T-cell (primary cell): ENCODE results near the gene DPH2. TPM values are rescaled to one million over a fixed set of nuclear protein-coding genes. Genes with fewer than 3 reads are reported as not detected.

Experiments
- ATAC-seq, 4 experiments: fragments of 200-7000 bp in 3 of 4; fragments of 150-1000 bp in 1 of 4; cut with Tn5 transposase; replicated peaks in 1 of 4; 1 replicate in 3 of 4; 2 replicates in 1 of 4; pipeline ENCODE4 v1.10.0; 2021; ENCODE audit warnings: moderate library complexity in 3 of 4, mild to moderate bottlenecking in 2 of 4, moderate number of reproducible peaks in 1 of 4
- CTCF ChIA-PET, 2 donors: fragments of 300-600 bp; sonication (Branson Sonifier 250); formaldehyde crosslinking; loops; one replicate each; lab custom pipeline; 2022; ENCODE audit warnings: antibody characterized with exemption in 2 of 2; lab: Charles Lee
- POLR2A ChIA-PET, 2 donors: fragments of 300-600 bp; sonication (Branson Sonifier 250); formaldehyde crosslinking; loops; one replicate each; lab custom pipeline; 2022; ENCODE audit warnings: antibody characterized with exemption in 2 of 2; lab: Charles Lee
- DNase-seq, 35 experiments: peaks; one replicate each; pipeline versions ENCODE4 v3.0.0 to v3.0.0-alpha.2; 2013 to 2023
- H3K27ac ChIP-seq: one replicate; pipeline ENCODE4 v1.5.1; 2013; ENCODE audit warnings: low read length
- H3K27me3 ChIP-seq, 2 experiments: replicated peaks in 1 of 2; 1 replicate in 1 of 2; 2 replicates in 1 of 2; pipeline versions ENCODE4 v1.6.1 to v1.7.0; 2013; ENCODE audit warnings: low read length in 1 of 2, mixed read lengths in 1 of 2; ENCODE audit not compliant: control insufficient read depth in 2 of 2, insufficient read depth in 2 of 2; ENCODE audit errors: extremely low read depth in 1 of 2
- H3K36me3 ChIP-seq, 2 donors: 1 replicate in 1 of 2; 2 replicates in 1 of 2; pipeline versions ENCODE4 v1.6.1 to v1.7.0; 2013; ENCODE audit warnings: low read length in 1 of 2; ENCODE audit not compliant: control insufficient read depth in 2 of 2, insufficient read depth in 1 of 2; ENCODE audit errors: extremely low read depth in 1 of 2
- H3K4me1 ChIP-seq, 2 experiments: 1 replicate in 1 of 2; 2 replicates in 1 of 2; pipeline versions ENCODE4 v1.6.1 to v1.7.0; 2013; ENCODE audit warnings: low read length in 2 of 2, mixed read lengths in 1 of 2; ENCODE audit not compliant: insufficient read depth in 2 of 2, control insufficient read depth in 1 of 2; ENCODE audit errors: extremely low read depth in 1 of 2
- H3K4me3 ChIP-seq, 2 donors: 1 replicate in 1 of 2; 2 replicates in 1 of 2; pipeline versions ENCODE4 v1.5.1 to v1.7.0; 2013; ENCODE audit warnings: mild to moderate bottlenecking in 2 of 2, low read length in 1 of 2, moderate library complexity in 1 of 2; ENCODE audit not compliant: control insufficient read depth in 1 of 2; ENCODE audit errors: extremely low read depth in 1 of 2
- H3K9me3 ChIP-seq: 2 replicates; pipeline ENCODE4 v1.7.0; 2013
- H3K27ac Mint-ChIP-seq, 2 donors: one replicate each; pipeline ENCODE4 v1.8.0; 2020 to 2021; ENCODE audit warnings: mild to moderate bottlenecking in 2 of 2, mixed read lengths in 2 of 2
- H3K27me3 Mint-ChIP-seq, 2 donors: one replicate each; pipeline ENCODE4 v1.8.0; 2021 to 2022; ENCODE audit warnings: mixed read lengths in 2 of 2
- H3K36me3 Mint-ChIP-seq: one replicate; pipeline ENCODE4 v1.8.0; 2021; ENCODE audit warnings: mixed read lengths
- H3K4me1 Mint-ChIP-seq, 3 donors: one replicate each; pipeline ENCODE4 v1.8.0; 2020 to 2022; ENCODE audit warnings: mixed read lengths in 3 of 3, mild to moderate bottlenecking in 1 of 3
- H3K4me3 Mint-ChIP-seq, 3 donors: one replicate each; pipeline ENCODE4 v1.8.0; 2020 to 2022; ENCODE audit warnings: mild to moderate bottlenecking in 3 of 3, mixed read lengths in 3 of 3, moderate library complexity in 3 of 3
- H3K9me3 Mint-ChIP-seq, 3 donors: one replicate each; pipeline ENCODE4 v1.8.0; 2020 to 2022; ENCODE audit warnings: mixed read lengths in 3 of 3
- WGBS: methylation state at CpG from one replicate; pipeline ENCODE4 v1.1.5; 2013; ENCODE audit warnings: missing lambda C conversion rate; ENCODE audit not compliant: insufficient coverage; 5-methylcytosine and 5-hydroxymethylcytosine counted together
- total RNA-seq, 35 experiments: library from RNA in 6 of 35; stranded (reverse) in 6 of 35; fragments of 120-200 nt in 1 of 35; gene quantifications; one replicate each; pipeline versions ENCODE4 v1.2.1 to v1.2.4 and lab custom pipeline; 2013 to 2026

The DPH2 gene
- total RNA-seq, 5 donors from 2014 or later (not counting 1 experiment from before 2014, with no cell fraction given), result 22.1 to 46.6 (median 41.8) TPM

DNA sequence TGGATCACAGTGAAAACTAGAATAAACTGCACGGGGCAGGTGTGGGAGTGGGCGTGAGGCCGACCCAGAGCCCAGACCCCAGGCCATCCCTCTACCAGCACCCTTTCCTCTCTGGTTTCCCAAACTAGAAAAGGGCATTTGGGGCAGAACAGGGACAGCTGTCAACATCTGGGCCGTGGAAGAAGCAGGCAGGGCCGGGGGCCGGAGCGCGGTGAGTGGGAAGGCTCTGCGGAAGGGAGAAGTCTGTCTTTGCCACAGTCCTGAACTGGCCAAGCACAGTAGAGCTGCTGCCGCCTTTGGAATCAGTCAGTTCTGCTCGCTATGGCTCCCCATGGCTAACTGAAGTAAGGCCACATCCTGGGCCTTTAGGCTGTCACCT lies 28.2 kb downstream of the DPH2 start:
- no peak overlapping the region for H3K27ac Mint-ChIP-seq
- H3K27ac ChIP-seq, result no peak overlapping the region
- no peaks in the 10 kb centered on the region for H3K27me3 Mint-ChIP-seq
- no peaks in the 10 kb centered on the region for H3K4me1 Mint-ChIP-seq
- ChIA-PET POLR2A (no interaction called here), CTCF (interaction anchor here in 1 of 2 donors (0.5 kb wide), 1 partner anchor 44 kb away, joined by 3 read pairs; no protein-coding TSS in a partner anchor)
- H3K36me3 ChIP-seq, result no peaks in the 10 kb centered on the region
- H3K4me3 ChIP-seq, result no peak overlapping the region
- no peaks in the 10 kb centered on the region for H3K36me3 Mint-ChIP-seq
- H3K4me3 Mint-ChIP-seq, result no peak overlapping the region
- no peak for ATAC-seq
- no peaks in the 10 kb centered on the region for H3K4me1 ChIP-seq
- no peaks in the 10 kb centered on the region for H3K9me3 ChIP-seq
- no peak for DNase-seq
- H3K27me3 ChIP-seq, result peaks cover 0 to 6% of the 10 kb centered on the region in 2 experiments
- 88% methylated on average over 8 of the region's 11 CpGs for WGBS
- no peaks in the 10 kb centered on the region for H3K9me3 Mint-ChIP-seq

DNA sequence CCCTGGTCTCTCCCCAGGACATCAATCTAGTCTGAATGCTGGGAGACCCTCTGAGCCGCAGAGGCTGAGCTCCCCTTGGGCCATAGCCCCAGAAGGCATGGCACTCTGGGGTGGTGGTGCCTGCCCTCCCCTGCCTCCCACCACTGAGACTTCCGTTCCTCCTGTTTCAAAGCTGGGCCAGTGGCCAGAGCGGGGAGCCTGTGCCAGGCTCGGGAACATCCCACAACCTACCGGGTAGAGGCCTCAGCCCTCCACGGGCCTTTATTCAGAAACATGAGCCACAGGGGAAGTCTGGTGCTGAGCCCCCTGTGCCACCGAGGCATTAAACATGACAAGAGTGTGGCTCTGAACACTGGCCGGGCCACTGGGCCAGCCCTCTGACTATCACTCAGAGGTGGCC lies 29.6 kb downstream of the DPH2 start:
- no peak for DNase-seq
- H3K4me3 Mint-ChIP-seq, result no peak overlapping the region
- H3K9me3 Mint-ChIP-seq, result no peaks in the 10 kb centered on the region
- ChIA-PET CTCF (interaction anchor here in 1 of 2 donors (0.7 kb wide), 1 partner anchor 16 kb away, joined by 4 read pairs; no protein-coding TSS in a partner anchor), POLR2A (no interaction called here)
- no peak overlapping the region for H3K27ac Mint-ChIP-seq
- no peak overlapping the region for H3K27ac ChIP-seq
- no peaks in the 10 kb centered on the region for H3K9me3 ChIP-seq
- no peak for ATAC-seq
- peaks cover 0 to 6% of the 10 kb centered on the region in 2 experiments for H3K27me3 ChIP-seq
- no peaks in the 10 kb centered on the region for H3K4me1 Mint-ChIP-seq
- WGBS, result 95% methylated on average over 8 of the region's 8 CpGs
- H3K36me3 ChIP-seq, result no peaks in the 10 kb centered on the region
- no peaks in the 10 kb centered on the region for H3K27me3 Mint-ChIP-seq
- no peak overlapping the region for H3K4me3 ChIP-seq
- no peaks in the 10 kb centered on the region for H3K36me3 Mint-ChIP-seq
- no peaks in the 10 kb centered on the region for H3K4me1 ChIP-seq

DNA sequence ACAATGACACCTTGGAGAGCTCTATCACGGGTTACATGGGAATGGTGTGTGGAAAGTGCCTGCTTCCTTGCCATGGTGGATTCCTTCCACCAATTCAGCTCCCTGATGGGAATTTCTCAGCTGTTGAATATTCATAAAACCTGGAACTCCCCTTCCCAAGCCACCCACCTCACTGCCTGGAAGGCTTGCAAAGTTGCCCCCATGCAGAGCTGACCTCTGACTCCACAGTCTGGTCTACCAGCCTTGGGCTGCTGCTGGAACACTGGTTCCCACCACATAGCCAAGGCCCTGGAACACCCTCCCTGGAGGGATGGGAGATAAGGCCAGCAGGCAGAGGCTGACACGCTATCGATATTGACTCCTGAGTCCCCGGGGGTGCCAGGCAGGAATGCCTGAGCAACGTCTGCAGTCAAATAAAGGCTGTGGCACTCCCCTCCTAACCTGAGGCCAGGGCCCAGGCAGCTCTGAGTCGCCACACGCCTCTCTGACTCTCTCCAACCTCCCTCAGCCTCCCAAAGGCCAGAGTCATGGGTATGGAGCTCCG lies 30.4 kb downstream of the DPH2 start:
- H3K4me1 Mint-ChIP-seq, result no peaks in the 10 kb centered on the region
- H3K4me1 ChIP-seq, result no peaks in the 10 kb centered on the region
- H3K4me3 Mint-ChIP-seq, result no peak overlapping the region
- no peaks in the 10 kb centered on the region for H3K9me3 Mint-ChIP-seq
- H3K27me3 Mint-ChIP-seq, result no peaks in the 10 kb centered on the region
- no peaks in the 10 kb centered on the region for H3K9me3 ChIP-seq
- no peaks in the 10 kb centered on the region for H3K36me3 Mint-ChIP-seq
- no peak overlapping the region for H3K4me3 ChIP-seq
- ChIA-PET CTCF (no interaction called here), POLR2A (no interaction called here)
- H3K27ac ChIP-seq, result no peak overlapping the region
- ATAC-seq (no peak), DNase-seq (no peak)
- peaks cover 0 to 6% of the 10 kb centered on the region in 2 experiments for H3K27me3 ChIP-seq
- H3K27ac Mint-ChIP-seq, result no peak overlapping the region
- no peaks in the 10 kb centered on the region for H3K36me3 ChIP-seq
- 81% methylated on average over 7 of the region's 8 CpGs for WGBS

DNA sequence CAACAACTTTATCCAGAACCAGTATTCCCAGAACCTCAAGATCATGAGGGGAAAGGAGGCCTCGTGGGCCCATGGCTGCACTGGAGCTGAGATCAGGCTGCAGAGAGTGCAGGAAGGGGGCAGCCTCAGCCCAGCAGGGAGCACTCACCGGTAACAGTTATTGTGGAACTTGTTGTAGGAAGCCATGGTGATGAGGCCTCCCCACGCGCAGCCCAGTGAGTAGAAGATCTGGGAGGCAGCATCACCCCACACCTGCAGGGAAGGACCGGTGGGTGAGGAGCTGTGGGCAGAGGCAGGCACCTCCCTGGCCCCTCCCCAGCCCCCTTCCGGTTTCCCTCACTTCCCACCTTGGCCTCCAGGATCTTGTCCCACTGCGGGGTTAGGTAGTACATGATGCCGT lies 32.4 kb downstream of the DPH2 start:
- no peak for ATAC-seq
- Mint-ChIP-seq H3K4me1 (no peaks in the 10 kb centered on the region), H3K9me3 (no peaks in the 10 kb centered on the region), H3K27ac (no peak overlapping the region), H3K4me3 (no peak overlapping the region), H3K27me3 (no peaks in the 10 kb centered on the region), H3K36me3 (no peaks in the 10 kb centered on the region)
- ChIA-PET CTCF (no interaction called here), POLR2A (no interaction called here)
- WGBS, result 92% methylated on average over 4 of the region's 8 CpGs
- Histone ChIP-seq H3K27me3 (peaks cover 0 to 10% of the 10 kb centered on the region in 2 experiments), H3K27ac (no peak overlapping the region), H3K9me3 (no peaks in the 10 kb centered on the region), H3K4me3 (no peak overlapping the region), H3K36me3 (no peaks in the 10 kb centered on the region), H3K4me1 (no peaks in the 10 kb centered on the region)
- no peak for DNase-seq

DNA sequence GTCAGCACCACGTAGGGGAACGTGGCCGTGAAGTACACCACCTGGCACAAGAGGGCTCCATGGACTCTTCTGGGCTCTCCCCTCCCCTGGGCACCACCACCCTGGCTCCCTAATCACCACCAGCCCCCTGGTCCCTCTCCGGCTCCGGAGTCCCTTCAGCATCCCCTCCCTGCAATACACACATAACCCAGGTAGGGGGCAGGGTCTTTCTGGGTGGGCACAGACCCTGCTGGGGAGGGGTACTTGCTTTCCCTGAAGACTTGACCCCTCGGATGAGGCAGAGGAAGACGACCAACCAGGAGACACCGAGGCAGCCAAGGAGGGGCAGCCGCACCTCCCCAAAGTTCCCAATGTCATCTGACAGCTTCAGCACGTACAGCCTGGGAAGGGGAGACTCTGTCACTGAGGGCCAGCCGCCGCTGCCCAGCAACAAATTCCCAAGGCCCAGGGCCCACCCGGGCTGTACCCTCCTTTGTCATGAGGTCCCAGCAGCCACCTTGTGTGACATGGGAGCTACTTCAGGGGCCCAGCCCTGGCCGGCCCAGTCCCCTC lies 32.9 kb downstream of the DPH2 start:
- CTCF ChIA-PET, result no interaction called here
- no peaks in the 10 kb centered on the region for H3K27me3 Mint-ChIP-seq
- H3K9me3 Mint-ChIP-seq, result no peaks in the 10 kb centered on the region
- Histone ChIP-seq H3K9me3 (no peaks in the 10 kb centered on the region), H3K27me3 (peaks cover 0 to 10% of the 10 kb centered on the region in 2 experiments), H3K27ac (no peak overlapping the region), H3K36me3 (no peaks in the 10 kb centered on the region), H3K4me3 (no peak overlapping the region), H3K4me1 (no peaks in the 10 kb centered on the region)
- DNase-seq (no peak), ATAC-seq (no peak)
- no peaks in the 10 kb centered on the region for H3K4me1 Mint-ChIP-seq
- H3K27ac Mint-ChIP-seq, result no peak overlapping the region
- no peak overlapping the region for H3K4me3 Mint-ChIP-seq
- POLR2A ChIA-PET, result no interaction called here
- H3K36me3 Mint-ChIP-seq, result no peaks in the 10 kb centered on the region
- 92% methylated on average over 12 of the region's 14 CpGs for WGBS

DNA sequence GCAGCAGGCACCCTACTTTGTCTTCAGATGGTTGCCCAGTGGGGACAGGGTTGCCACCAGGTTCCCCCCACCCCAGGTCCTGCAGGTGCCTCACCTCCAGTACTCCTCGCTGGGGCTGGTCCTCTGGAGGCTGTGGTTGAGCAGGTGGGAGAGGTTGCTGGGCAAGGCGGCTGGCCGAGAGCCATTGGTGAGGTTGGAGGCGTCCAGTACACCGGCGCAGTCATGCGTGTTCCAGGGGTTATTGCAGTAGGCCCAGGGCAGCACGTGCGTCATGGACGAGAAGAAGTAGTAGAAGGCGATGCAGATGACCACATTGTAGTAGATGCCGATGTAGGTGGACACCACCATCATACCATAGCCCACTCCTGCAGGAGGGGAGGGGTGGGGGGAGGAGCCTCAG lies 38.4 kb downstream of the DPH2 start:
- H3K4me1 ChIP-seq, result peaks cover 4 to 7% of the 10 kb centered on the region in 2 experiments
- H3K36me3 ChIP-seq, result no peaks in the 10 kb centered on the region
- Mint-ChIP-seq H3K27me3 (no peaks in the 10 kb centered on the region), H3K4me3 (no peak overlapping the region), H3K9me3 (no peaks in the 10 kb centered on the region), H3K4me1 (peaks cover 6 to 9% (median 7%) of the 10 kb centered on the region in 3 donors), H3K27ac (no peak overlapping the region), H3K36me3 (no peaks in the 10 kb centered on the region)
- WGBS, result 90% methylated on average over 7 of the region's 12 CpGs
- no peak overlapping the region for H3K4me3 ChIP-seq
- H3K27ac ChIP-seq, result no peak overlapping the region
- DNase-seq (no peak), ATAC-seq (no peak)
- no peaks in the 10 kb centered on the region for H3K9me3 ChIP-seq
- ChIA-PET CTCF (interaction anchor here in 1 of 2 donors (0.7 kb wide), 1 partner anchor 11 kb away, joined by 6 read pairs; no protein-coding TSS in a partner anchor), POLR2A (no interaction called here)
- peaks cover 0 to 4% of the 10 kb centered on the region in 2 experiments for H3K27me3 ChIP-seq
